GM18520 (cell line): ENCODE results near the gene ATP2C2.
"Not testable (repeated sequence)": the region's sequence is repeated elsewhere in the genome, so short reads cannot be mapped to it uniquely, and the experiment has no call there.

Experiments used
- ATAC-seq: cut with Tn5 transposase; IDR thresholded peaks from one replicate; pipeline ENCODE4 v1.9.1; 2021; ENCODE audit not compliant: unreplicated experiment

ATP2C2 gene

GRCh38 chr16:84368308-84368996, at the start of gene ATP2C2:
Gene ATP2C2 (plus strand): TSS chr16:84368538. CDS start chr16:84368616, 78 bp downstream.
- no peak for ATAC-seq

- no peak for ATAC-seq
Observed at GRCh38 chr16:84319146-84319760, 49.1 kb upstream of the ATP2C2 start.

- ATAC-seq = no peak
Observed at GRCh38 chr16:84320511-84320910, 47.8 kb upstream of the ATP2C2 start.

GRCh38 chr16:84321932-84322331, 46.4 kb upstream of the ATP2C2 start:
- ATAC-seq = no peak

- ATAC-seq = no peak
Observed at GRCh38 chr16:84322749-84323148, 45.6 kb upstream of the ATP2C2 start.

- ATAC-seq = no peak
Observed at GRCh38 chr16:84323606-84324005, 44.7 kb upstream of the ATP2C2 start.

GRCh38 chr16:84324434-84325262, 43.7 kb upstream of the ATP2C2 start:
- no peak for ATAC-seq

GRCh38 chr16:84326545-84326944, 41.8 kb upstream of the ATP2C2 start:
- ATAC-seq = no peak

- no peak for ATAC-seq
Observed at GRCh38 chr16:84327926-84328505, 40.3 kb upstream of the ATP2C2 start.

GRCh38 chr16:84329016-84329415, 39.3 kb upstream of the ATP2C2 start:
- no peak for ATAC-seq

GRCh38 chr16:84329843-84330684, 38.3 kb upstream of the ATP2C2 start:
- ATAC-seq = no peak

GRCh38 chr16:84330685-84331050, 37.7 kb upstream of the ATP2C2 start:
- ATAC-seq = no peak

- no peak for ATAC-seq
Observed at GRCh38 chr16:84331998-84332780, 36.1 kb upstream of the ATP2C2 start.

GRCh38 chr16:84332975-84333684, 35.2 kb upstream of the ATP2C2 start:
- no peak for ATAC-seq

- no peak for ATAC-seq
Observed at GRCh38 chr16:84334058-84334457, 34.3 kb upstream of the ATP2C2 start.

GRCh38 chr16:84334482-84334881, 33.9 kb upstream of the ATP2C2 start:
- no peak for ATAC-seq

- not testable (repeated sequence) for ATAC-seq
Observed at GRCh38 chr16:84337236-84337635, 31.1 kb upstream of the ATP2C2 start.

GRCh38 chr16:84339311-84339710, 29.0 kb upstream of the ATP2C2 start:
- no peak for ATAC-seq

GRCh38 chr16:84339766-84340165, 28.6 kb upstream of the ATP2C2 start:
- no peak for ATAC-seq
